ENCODE results near the gene HEPACAM2. TPM values are rescaled to one million over a fixed set of nuclear protein-coding genes. Genes with fewer than 3 reads are reported as not detected.

The HEPACAM2 gene
- total RNA-seq, 1 donor from 2014 or later = not detected

DNA sequence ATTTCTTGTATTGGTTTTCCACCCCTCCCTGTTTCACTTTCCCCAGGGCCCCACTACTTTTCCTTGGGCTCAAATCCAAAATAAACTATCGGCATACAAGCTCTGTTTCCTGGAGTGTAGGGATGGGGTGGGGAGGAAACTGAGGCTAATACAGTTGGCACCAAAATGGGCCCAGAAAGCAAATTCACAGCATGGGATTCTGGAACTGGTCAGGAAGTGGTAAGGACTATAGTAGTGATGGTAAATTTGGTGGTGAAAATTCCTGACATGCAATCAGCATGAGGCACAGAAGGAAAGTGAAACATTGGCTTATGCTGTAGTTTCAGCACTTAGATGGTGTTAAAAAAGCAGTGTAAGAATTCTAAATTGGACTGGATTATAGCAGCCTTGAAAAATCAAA, 69.4 kb downstream of the HEPACAM2 start:
- intact Hi-C loops (cut with DNase I) = no loop called here
- DNase-seq (ENCODE audit: low spot score) = no peak

DNA sequence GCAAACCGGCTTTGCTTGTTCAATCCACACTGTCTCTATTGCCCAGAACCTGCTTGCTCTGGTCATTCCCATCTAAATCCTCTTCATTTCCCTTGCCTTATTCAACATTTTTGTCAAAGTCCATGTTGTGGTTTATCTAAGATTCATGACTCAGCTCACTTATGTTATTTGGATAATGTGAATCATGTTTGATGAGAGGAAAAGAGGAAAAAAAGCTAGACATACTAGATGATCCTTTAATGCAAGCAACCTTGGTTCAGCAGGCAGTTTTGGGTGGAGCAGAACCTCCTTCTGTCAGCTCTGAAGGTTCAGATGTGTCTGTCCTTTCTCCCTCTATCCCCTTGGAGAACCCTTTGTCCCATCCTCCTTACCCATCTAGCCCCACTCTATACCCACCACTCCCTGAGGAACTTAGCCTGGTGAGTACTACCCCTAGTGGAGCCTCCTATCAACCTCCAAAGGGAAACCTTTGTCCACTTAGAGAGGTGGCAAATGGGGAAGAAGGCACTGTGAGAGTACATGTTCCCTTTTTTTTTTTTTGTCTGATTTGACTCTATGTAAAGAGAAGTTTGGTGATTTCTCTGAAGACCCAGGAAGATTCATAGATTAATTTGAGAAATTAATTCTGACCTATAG, 76.0 kb downstream of the HEPACAM2 start:
- intact Hi-C loops (cut with DNase I) = no loop called here
- no peak for DNase-seq (ENCODE audit: low spot score)

DNA sequence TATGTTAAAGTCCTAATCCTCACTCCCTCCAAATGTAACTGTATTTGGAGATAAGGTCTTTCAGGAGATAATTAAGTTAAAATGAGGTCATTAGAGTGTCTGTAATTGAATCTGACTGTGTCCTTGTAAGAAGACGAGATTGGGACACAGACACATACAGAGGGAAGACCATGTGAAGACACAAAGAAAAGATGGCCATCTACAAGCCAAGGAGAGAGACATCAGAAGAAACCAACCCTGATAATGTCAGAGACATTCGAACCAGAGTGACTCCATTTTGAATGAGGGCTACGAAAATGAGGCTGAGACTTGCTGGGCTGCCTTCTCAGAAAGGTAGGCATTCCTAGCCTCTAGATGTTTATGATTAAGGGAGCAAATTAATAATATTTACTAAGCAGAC, 77.5 kb downstream of the HEPACAM2 start:
- DNase-seq (ENCODE audit: low spot score) = no peak
- intact Hi-C loops (cut with DNase I) = no loop called here

DNA sequence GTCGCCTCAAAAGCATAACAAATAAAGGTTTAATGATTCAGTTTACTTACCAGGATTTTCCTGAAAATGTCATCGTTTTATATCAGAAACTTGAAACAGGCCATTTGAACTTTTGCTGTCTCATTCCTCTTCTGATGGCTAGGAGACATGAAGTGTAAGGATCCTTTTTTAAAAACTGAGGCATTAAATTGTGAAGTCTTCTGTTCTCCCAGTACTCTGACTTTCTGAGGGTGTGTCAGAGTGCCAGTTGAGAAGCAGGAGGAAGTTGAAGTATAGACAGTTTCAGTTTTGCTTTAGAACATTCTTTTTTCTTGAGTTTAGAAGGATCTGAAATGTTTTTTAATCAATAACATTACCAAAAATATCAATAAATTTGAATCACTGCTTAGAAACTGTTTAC, 78.1 kb downstream of the HEPACAM2 start, which contains the start of gene SAMD9L:
SAMD9L (minus strand) TSS at position 242 of the 400 bp plus-strand sequence. CDS start 12,414 bp downstream, outside the sequence.
- DNase-seq (ENCODE audit: low spot score) = no peak
- intact Hi-C loops (cut with DNase I) = no loop called here

DNA sequence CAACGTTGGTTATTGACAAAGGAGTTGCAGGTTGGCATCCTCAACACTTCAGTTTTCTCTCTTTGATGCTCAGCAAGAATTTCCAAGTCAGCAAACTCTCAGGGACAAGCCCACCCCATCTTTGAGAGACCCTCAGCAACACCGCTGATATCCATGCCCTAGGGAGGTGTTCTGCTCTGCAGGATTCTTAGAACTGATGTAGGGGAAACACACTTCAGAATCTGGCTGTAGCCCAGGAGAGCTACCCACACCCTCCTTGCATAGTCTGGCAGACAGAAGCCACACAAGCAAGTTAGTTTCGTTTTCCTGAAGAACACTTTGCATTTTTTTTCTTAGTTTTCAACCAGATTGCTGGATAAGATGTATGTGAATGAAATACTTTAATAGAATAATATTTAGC, 78.9 kb downstream of the HEPACAM2 start:
- DNase-seq (ENCODE audit: low spot score) = no peak
- intact Hi-C loops (cut with DNase I) = no loop called here

DNA sequence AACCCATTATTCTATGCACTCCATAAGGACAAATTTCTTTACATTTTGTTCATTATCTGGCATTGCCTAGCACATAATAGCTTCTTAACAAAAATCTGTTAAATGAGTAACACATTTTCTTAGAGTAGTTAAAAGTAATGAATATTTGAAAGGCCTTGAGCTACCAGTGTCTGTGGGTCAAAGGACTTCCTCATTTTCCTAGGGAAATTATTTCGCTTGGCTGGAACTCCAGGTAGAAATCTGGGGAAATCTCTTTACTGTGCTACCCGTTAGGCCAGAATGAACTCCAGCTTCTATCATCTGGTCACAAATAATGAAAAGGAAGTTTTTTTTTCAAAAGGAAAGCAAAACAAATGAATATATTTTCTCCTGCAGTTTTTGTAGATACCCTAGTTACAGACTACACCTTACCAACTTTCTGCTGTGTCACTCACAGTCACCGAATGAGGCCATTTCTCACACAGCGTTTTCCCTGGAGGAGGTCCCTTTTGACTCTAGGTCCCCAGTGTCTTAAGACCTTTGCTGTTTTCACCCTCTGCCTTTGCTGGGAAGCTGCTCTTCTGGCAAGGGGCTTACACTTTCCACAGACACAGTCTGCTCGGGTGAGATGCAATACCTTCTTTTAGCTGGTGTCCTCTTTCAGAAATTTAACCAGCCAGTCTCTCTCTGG, 79.7 kb downstream of the HEPACAM2 start:
- intact Hi-C loops (cut with DNase I) = no loop called here
- no peak for DNase-seq (ENCODE audit: low spot score)

DNA sequence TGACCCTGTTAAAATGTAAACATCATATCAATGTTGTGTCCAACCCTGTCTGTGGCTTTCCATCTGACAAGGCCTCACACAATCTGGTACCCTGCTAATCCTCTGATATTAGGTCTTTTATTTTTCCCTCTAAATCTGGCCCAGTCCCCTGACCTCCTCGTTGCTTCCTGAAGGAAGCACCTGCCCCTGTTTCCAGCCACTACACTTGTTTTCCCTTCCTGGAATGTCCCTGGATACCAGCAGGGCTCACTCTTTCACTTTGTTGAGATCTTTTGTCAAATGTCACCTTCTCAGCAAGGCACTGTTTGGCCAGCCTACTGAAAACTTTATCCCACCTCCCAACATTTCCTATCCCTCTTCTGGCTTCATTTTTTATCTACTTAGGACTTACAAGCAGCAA, 80.2 kb downstream of the HEPACAM2 start:
- intact Hi-C loops (cut with DNase I) = no loop called here
- no peak for DNase-seq (ENCODE audit: low spot score)

DNA sequence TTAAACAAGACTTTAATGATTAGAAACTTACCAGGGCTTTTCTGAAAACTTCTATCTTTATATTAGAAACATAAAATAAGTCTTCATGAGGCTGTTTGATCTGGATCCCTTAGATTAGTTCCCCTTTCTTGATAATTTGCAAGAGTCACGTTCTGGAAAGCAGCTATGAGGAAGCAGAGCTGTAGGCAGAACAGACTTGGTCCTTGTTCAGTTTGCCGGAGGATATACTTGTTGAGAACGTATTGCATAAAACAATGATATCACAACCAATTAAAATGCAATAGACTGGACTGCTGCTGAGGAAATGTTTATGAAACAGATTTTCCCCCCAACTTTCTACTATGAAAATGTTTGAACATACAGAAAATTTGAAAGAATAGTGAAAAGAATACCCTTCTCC, 80.9 kb downstream of the HEPACAM2 start:
- intact Hi-C loops (cut with DNase I) = no loop called here
- no peak for DNase-seq (ENCODE audit: low spot score)

DNA sequence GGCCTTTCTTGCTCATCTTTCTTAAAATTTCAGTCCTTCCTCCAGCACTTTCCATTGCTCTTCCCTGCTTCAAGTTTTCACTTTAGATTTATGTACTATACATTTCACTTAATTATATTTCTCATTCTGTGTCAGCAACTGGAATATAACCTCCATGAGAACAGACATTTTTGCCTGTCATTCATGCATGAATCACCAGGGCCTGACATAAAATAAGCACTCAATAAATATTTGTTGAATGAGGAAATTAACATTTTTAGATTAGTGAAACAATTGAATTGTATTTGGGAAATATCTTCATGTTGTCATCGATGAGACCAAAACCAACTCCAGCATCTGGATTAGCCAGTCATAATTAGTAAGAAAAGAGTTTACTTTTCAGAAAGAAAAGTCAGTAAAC, 84.1 kb downstream of the HEPACAM2 start:
- no peak for DNase-seq (ENCODE audit: low spot score)
- intact Hi-C loops (cut with DNase I) = no loop called here

DNA sequence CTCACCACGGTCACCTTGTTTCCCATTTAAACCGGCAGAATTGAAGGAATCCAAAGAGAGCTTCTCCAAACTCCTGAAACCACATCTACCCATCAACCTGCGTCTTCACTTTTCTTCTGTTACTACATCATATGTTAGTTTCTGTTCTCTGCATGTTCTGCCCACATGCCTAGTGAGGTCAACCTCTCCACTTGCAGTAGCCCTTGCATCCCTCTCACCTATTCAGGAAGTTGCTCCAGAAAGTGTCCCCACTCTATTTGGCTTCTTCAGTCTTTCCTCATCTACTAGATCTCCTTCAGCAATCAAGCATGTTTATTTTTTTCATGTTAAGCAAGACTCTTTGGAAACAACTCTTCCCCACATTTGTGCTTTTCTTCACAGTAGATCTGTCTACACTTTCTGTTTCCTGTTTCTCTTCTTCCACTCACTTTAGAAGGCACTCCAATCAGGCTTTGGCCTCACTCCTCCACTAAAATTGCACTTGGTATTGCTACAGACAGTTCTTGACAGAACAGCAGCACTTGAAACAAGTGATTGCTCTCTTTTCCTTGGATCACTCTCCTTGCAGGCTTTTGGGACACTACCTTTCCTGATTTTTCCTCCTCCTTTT, 85.6 kb downstream of the HEPACAM2 start:
- intact Hi-C loops (cut with DNase I) = no loop called here
- DNase-seq (ENCODE audit: low spot score) = no peak

DNA sequence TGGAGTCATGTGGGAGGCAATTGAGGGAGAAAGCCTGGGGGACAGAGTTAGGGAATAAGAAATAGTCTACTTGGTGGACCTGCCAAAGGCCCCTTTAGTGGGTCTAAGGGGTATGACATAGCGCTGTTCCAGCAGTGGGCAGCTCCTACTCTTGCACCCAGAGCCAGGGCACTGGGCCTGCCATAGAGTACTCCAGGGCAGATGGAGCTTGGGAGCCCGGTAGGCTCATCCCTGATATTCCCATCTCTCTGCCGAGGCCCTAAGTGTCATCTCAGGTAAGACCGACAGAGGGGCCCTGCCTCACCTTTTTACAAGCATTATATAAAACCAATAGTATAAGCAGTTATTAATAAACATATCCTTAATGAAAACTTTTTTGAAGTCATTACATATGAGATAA, 87.7 kb downstream of the HEPACAM2 start:
- DNase-seq (ENCODE audit: low spot score) = no peak
- intact Hi-C loops (cut with DNase I) = no loop called here

Other genes starting within 250 kb of the HEPACAM2 start
- 2.8 TPM for gene SAMD9, start 108.5 kb downstream of the HEPACAM2 start, total RNA-seq
- 4.1 TPM for gene SAMD9L, start 78.1 kb downstream of the HEPACAM2 start, total RNA-seq
- 14.4 TPM for gene VPS50, start 5.9 kb upstream of the HEPACAM2 start, total RNA-seq